Activated naive CD8-positive, alpha-beta T cell (primary cell): ENCODE results near the gene SASH1.

Experiments used
- H3K27ac Mint-ChIP-seq: one replicate; pipeline ENCODE4 v1.8.0; 2021; ENCODE audit warnings: mixed read lengths
- H3K27me3 Mint-ChIP-seq: one replicate; pipeline ENCODE4 v1.8.0; 2021; ENCODE audit warnings: mixed read lengths
- H3K36me3 Mint-ChIP-seq: one replicate; pipeline ENCODE4 v1.8.0; 2021; ENCODE audit warnings: mixed read lengths
- H3K4me1 Mint-ChIP-seq: one replicate; pipeline ENCODE4 v1.8.0; 2021; ENCODE audit warnings: low read depth, mixed read lengths
- H3K4me3 Mint-ChIP-seq: one replicate; pipeline ENCODE4 v1.8.0; 2021; ENCODE audit warnings: mild to moderate bottlenecking, mixed read lengths
- H3K9me3 Mint-ChIP-seq: one replicate; pipeline ENCODE4 v1.8.0; 2021; ENCODE audit warnings: low read depth, mixed read lengths

Gene SASH1

DNA sequence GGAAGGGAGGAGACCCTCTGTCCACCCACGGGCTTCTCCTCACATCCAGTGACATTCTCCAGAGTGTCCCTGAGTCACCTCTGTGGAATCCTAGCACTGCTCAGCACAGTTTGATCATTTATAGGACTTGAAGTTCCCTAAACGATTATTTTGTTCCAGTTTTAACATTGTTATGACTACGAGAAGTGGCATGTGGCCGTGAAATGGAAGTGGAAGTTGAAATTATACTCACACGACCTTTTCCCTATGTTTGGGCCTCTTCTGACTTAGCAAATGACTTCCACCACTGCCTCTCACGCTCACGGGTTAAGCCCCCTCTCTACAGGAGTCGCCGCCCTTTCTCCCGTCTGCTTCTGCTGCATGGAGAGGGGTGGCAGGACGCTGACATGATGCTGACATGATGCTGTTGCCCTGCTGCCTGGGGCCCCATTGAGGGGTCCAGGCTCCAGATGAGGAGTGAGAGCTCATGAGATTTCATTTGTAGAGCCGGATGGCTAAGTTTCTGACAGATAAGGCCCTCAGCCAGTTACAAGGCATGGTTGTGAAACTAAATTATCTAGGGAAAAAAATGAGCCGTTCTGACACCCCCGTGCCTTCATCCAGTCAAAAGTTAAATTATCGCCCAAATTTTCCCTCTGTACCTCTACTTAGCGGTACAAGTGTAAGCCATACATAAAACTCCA lies 250.6 kb downstream of the SASH1 start:
- Mint-ChIP-seq H3K27me3 (peaks cover 4% of the 10 kb centered on the region), H3K4me1 (no peaks in the 10 kb centered on the region), H3K36me3 (no peaks in the 10 kb centered on the region), H3K9me3 (no peaks in the 10 kb centered on the region), H3K27ac (no peak overlapping the region), H3K4me3 (no peak overlapping the region)

DNA sequence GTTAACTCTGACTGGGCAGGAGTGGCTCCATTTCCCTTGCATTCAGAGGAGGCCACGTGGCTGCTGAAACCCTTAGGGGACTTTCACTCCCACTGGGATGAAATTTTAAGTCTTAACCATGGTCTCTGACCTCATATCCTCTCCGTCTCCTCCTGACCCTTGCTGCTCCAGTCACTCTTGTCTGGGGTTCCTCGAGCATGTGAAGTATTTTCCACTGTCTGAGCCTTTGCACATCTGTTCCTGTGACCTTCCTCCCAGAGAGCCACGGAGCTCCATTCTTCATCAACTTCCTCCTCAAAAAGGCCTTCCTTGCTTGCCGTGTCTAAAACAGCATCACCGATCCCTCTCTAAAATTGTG lies 251.2 kb downstream of the SASH1 start:
- Mint-ChIP-seq H3K27me3 (peaks cover 4% of the 10 kb centered on the region), H3K4me1 (no peaks in the 10 kb centered on the region), H3K36me3 (no peaks in the 10 kb centered on the region), H3K27ac (no peak overlapping the region), H3K9me3 (no peaks in the 10 kb centered on the region), H3K4me3 (no peak overlapping the region)

DNA sequence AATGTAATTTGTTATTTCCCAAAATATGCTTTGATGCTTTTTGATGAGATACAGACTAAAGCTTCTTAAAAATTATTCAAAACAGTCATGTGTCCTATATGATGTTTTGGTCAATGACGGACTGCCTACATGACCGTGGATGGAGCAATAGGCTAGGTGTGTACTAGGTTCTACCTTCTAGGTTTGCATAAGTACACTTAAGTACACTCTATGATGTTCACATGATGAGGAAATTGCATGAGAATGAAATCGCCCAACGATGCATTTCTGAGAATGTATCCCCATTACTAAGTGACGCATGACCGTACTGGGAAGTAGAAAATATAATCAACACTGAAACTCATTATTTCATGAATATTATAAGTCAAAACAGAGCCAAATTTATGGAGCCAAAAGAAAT lies 252.9 kb downstream of the SASH1 start:
- no peak overlapping the region for H3K27ac Mint-ChIP-seq

DNA sequence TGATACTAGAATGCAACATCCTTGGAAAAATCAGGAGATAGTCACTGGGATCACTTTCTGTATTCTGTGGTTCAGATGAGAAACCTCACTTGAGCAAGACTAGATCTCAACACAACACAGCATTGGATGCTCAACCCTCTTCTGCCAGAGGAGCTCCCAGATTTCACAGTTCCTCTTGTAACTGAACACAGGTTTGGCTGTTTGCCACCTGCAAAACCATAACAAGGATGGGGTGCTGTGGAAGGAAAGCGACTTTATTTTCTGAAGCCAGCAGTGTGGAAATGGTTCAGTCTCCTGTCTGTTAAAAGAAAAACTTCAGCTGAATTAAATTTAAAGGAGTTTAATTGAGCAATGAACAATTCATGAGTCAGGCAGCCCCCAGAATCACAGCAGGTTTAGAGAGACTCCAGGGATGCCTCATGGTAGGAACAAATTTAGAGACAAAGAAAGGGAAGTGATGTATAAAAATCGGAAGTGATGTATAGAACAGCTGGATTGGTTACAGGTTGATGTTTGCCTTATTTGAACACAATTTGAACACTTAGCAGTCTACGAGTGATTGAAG lies 254.3 kb downstream of the SASH1 start:
- Mint-ChIP-seq H3K27me3 (peaks cover 4% of the 10 kb centered on the region), H3K27ac (no peak overlapping the region), H3K36me3 (no peaks in the 10 kb centered on the region), H3K4me3 (no peak overlapping the region), H3K4me1 (no peaks in the 10 kb centered on the region), H3K9me3 (peaks cover 12% of the 10 kb centered on the region)

More for the DNA sequence above, 252.9 kb downstream of the SASH1 start:
- H3K4me1 Mint-ChIP-seq = no peaks in the 10 kb centered on the region
- H3K36me3 Mint-ChIP-seq = no peaks in the 10 kb centered on the region
- peaks cover 4% of the 10 kb centered on the region for H3K27me3 Mint-ChIP-seq
- H3K4me3 Mint-ChIP-seq = no peak overlapping the region
- H3K9me3 Mint-ChIP-seq = peaks cover under 1% of the 10 kb centered on the region

DNA sequence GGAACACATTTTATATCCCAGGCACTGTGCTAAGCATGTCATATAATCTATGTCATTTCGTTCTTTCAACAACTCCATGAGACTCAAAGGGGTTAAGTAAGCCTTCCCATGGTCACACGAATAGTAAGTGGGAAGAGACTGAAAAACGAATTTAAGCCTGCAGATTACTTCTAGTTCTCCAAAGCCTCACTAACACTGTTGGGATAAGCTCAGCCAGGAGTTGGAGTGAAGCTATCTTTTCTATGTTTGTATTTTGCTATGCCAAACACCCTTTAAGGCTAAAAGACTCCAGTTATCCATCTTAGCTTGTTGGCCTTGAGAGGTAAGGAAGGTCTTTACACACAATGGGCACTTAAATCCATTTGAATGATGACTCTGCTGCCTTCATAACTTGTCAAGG lies 256.1 kb downstream of the SASH1 start:
- Mint-ChIP-seq H3K4me3 (no peak overlapping the region), H3K4me1 (no peaks in the 10 kb centered on the region), H3K27me3 (peaks cover 4% of the 10 kb centered on the region), H3K27ac (no peak overlapping the region), H3K36me3 (no peaks in the 10 kb centered on the region), H3K9me3 (peaks cover 16% of the 10 kb centered on the region)

DNA sequence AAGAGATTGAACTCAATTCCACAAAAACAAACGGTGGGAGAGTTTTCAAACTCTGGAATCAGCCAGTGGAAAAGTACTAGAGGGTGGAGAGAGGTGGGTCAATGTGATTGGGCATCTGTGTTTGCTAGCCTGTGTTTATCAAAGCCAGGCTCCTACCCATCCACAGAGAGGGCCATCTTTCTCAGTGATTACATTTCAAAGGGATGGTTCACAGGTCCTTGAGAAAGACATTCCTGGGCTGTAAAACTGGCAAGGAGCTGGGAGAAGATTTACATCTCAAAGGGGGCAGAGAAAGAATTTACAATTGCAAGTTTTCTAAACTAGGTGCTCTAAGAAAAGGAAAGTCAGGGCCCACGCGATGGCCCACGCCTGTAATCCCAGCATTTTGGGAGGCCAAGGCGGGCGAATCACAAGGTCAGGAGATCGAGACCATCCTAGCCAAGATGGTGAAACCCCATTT lies 257.4 kb downstream of the SASH1 start:
- H3K27ac Mint-ChIP-seq = no peak overlapping the region
- H3K4me3 Mint-ChIP-seq = no peak overlapping the region
- H3K9me3 Mint-ChIP-seq = peaks cover 16% of the 10 kb centered on the region
- H3K36me3 Mint-ChIP-seq = no peaks in the 10 kb centered on the region
- H3K4me1 Mint-ChIP-seq = no peaks in the 10 kb centered on the region
- H3K27me3 Mint-ChIP-seq = peaks cover 4% of the 10 kb centered on the region
